ENCODE results near the gene APOBEC3H. TPM values are rescaled to one million over a fixed set of nuclear protein-coding genes. Genes with fewer than 3 reads are reported as not detected.

The APOBEC3H gene
- total and polyA plus RNA-seq, 2 donors: 1.6 to 5.4 TPM

- Histone ChIP-seq H3K4me1 (ENCODE audit: control insufficient read depth in 2 of 2, insufficient read depth in 2 of 2, low read length in 2 of 2) (peaks cover 24 to 66% of the 10 kb centered on the region in 2 donors), H3K4me3 (ENCODE audit: low read length in 2 of 2) (no peak overlapping the region), H3K9me3 (ENCODE audit: control insufficient read depth in 2 of 2, insufficient read depth in 1 of 2, low read length in 1 of 2) (peaks cover 0 to 5% of the 10 kb centered on the region in 2 donors), H3K27ac (ENCODE audit: low read depth in 1 of 2, low read length in 1 of 2) (peak overlapping the region; percentile 20 to 60), H3K36me3 (ENCODE audit: control insufficient read depth in 2 of 2, insufficient read depth in 2 of 2, low read length in 1 of 2) (peaks cover 3 to 16% of the 10 kb centered on the region in 2 donors), H3K27me3 (ENCODE audit: control insufficient read depth in 2 of 2, insufficient read depth in 1 of 2, low read length in 1 of 2) (peaks cover 9 to 21% of the 10 kb centered on the region in 2 donors)
- DNase-seq (ENCODE audit: low read depth in 6 of 9, low spot score in 9 of 9): peak in 1 of 9 donors; percentile 46
- 91% methylated on average over 9 of the region's 9 CpGs for WGBS
These were observed 51.9 kb downstream of the APOBEC3H start for GRCh38 chr22:39148727-39149535.

DNA sequence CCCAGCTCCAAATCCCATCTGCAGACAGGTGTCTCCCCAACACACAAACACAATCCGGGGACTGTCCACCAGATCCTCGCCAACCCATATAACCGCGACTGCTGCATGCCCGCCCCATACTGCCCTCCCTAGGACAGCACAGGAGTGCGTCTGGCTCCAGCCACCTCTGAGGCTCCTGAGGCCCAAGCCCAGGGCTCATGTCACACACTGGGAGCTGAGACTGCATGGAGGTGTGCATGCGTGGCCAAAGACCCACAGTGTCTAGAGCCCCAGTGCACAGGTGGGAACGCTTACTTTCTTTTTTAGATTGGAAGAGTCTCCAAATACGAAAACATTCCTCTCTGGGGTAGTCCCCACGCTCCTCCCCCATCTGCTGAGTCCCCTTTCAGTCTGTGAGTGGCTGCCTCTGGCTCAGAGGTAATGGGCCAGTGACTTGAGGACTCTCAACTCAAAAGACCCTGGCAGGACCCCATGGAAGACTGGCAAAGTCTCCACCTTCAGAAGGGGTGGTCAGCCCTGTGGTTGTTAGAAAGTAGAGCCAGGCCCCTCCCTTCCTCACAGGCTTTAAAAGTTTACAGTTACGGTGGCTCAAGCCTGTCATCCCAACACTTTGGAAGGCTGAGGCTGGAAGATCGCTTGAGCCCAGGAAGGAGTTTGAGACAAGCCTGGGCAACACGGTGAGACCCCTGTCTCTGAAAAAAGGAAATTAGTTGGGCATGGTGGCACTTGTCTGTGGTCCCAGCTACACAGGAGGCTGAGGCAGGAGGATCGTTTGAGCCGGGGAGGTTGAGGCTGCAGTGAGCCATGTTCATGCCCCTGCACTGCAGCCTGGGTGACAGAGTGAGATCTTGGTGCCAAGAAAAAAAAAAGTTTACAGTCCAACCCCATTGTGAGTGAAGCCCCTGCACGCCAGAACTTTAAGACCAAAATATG, 53.1 kb downstream of the APOBEC3H start:
- DNase-seq (ENCODE audit: low read depth in 6 of 9, low spot score in 9 of 9): no peak
- H3K27ac ChIP-seq (ENCODE audit: low read depth in 1 of 2, low read length in 1 of 2): peak overlapping the region; percentile 37 to 60

GRCh38 chr22:39150848-39151215, 53.8 kb downstream of the APOBEC3H start:
- no peak overlapping the region for H3K4me3 ChIP-seq (ENCODE audit: low read length in 2 of 2)
- H3K36me3 ChIP-seq (ENCODE audit: control insufficient read depth in 2 of 2, insufficient read depth in 2 of 2, low read length in 1 of 2): peaks cover 3 to 16% of the 10 kb centered on the region in 2 donors
- peaks cover 19 to 32% of the 10 kb centered on the region in 2 donors for H3K27me3 ChIP-seq (ENCODE audit: control insufficient read depth in 2 of 2, insufficient read depth in 1 of 2, low read length in 1 of 2)
- H3K27ac ChIP-seq (ENCODE audit: low read depth in 1 of 2, low read length in 1 of 2): peak overlapping the region in 1 of 2 donors; percentile 4
- H3K9me3 ChIP-seq (ENCODE audit: control insufficient read depth in 2 of 2, insufficient read depth in 1 of 2, low read length in 1 of 2): peaks cover 0 to 5% of the 10 kb centered on the region in 2 donors
- 97% methylated on average over 6 of the region's 6 CpGs for WGBS
- H3K4me1 ChIP-seq (ENCODE audit: control insufficient read depth in 2 of 2, insufficient read depth in 2 of 2, low read length in 2 of 2): peaks cover 22 to 54% of the 10 kb centered on the region in 2 donors
- no peak for DNase-seq (ENCODE audit: low read depth in 6 of 9, low spot score in 9 of 9)

More for the DNA sequence above, 53.1 kb downstream of the APOBEC3H start:
- Histone ChIP-seq H3K36me3 (ENCODE audit: control insufficient read depth in 2 of 2, insufficient read depth in 2 of 2, low read length in 1 of 2) (peaks cover 3 to 16% of the 10 kb centered on the region in 2 donors), H3K4me3 (ENCODE audit: low read length in 2 of 2) (no peak overlapping the region), H3K9me3 (ENCODE audit: control insufficient read depth in 2 of 2, insufficient read depth in 1 of 2, low read length in 1 of 2) (peaks cover 0 to 5% of the 10 kb centered on the region in 2 donors), H3K27me3 (ENCODE audit: control insufficient read depth in 2 of 2, insufficient read depth in 1 of 2, low read length in 1 of 2) (peaks cover 16 to 26% of the 10 kb centered on the region in 2 donors), H3K4me1 (ENCODE audit: control insufficient read depth in 2 of 2, insufficient read depth in 2 of 2, low read length in 2 of 2) (peaks cover 22 to 55% of the 10 kb centered on the region in 2 donors)
- 96% methylated on average over 16 of the region's 16 CpGs for WGBS

DNA sequence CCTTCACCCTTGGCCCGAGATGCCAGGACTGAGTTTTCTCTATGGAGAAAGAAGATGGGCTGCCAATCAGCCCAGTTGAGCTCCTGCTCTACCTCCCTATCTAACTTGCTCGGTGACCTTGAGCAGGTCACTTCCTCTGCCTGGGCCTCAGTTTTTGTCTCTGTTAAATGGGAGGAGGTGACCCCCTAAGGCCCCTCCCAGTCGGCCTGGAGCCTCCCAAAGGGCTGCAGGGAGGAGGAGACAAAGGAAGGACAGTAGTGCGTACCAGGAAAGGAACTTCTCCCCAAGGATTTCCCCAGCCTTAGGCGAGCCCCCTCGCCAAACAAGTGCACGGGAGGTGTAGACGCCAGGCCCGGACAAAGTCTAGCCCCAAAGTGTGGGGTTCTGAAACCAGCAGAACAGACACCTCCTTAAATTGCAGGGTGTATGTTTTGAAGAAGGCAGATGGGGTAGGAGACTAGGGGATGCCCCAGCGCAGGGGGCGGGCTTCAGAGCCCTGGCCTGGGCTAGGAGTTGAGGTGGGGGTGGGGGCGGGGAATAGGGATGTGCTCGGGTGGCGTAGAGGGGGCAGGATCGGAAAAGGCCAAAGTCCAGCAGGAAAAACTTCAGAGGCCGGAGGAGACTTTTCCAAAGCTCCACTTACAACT, 54.4 kb downstream of the APOBEC3H start:
- DNase-seq (ENCODE audit: low read depth in 6 of 9, low spot score in 9 of 9): no peak
- Histone ChIP-seq H3K27ac (ENCODE audit: low read depth in 1 of 2, low read length in 1 of 2) (peak overlapping the region; percentile 4 to 78), H3K4me3 (ENCODE audit: low read length in 2 of 2) (peak overlapping the region; percentile 52 to 86), H3K27me3 (ENCODE audit: control insufficient read depth in 2 of 2, insufficient read depth in 1 of 2, low read length in 1 of 2) (peaks cover 19 to 35% of the 10 kb centered on the region in 2 donors), H3K4me1 (ENCODE audit: control insufficient read depth in 2 of 2, insufficient read depth in 2 of 2, low read length in 2 of 2) (peaks cover 16 to 48% of the 10 kb centered on the region in 2 donors), H3K36me3 (ENCODE audit: control insufficient read depth in 2 of 2, insufficient read depth in 2 of 2, low read length in 1 of 2) (peaks cover 3 to 16% of the 10 kb centered on the region in 2 donors), H3K9me3 (ENCODE audit: control insufficient read depth in 2 of 2, insufficient read depth in 1 of 2, low read length in 1 of 2) (peaks cover 0 to 5% of the 10 kb centered on the region in 2 donors)
- WGBS: 87% methylated on average over 16 of the region's 16 CpGs

DNA sequence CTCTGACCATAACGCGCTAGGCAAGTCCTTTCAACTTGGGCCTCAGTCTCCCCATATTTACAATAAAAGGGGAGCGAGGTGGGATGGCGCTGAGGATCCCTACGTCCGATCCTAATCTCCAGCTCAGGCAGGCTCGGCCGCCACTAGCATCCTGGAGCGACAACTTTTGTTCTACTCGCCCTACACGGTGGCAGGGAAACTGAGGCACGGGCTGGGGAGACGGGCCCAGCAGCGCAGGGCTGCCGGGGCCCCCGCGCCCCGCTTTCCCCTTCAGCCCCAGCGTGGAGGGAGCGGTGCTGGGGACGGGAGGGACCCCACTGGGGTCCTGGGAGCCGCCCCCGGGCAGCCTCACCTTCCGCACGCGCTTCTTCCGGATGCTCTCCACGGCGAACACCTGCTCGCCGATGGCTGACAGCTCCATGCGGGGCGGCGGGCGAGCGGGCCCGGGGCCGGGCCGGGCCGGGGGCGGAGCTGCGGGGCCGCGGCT, 55.0 kb downstream of the APOBEC3H start:
- Histone ChIP-seq H3K27ac (ENCODE audit: low read depth in 1 of 2, low read length in 1 of 2) (peak overlapping the region; percentile 74 to 78), H3K9me3 (ENCODE audit: control insufficient read depth in 2 of 2, insufficient read depth in 1 of 2, low read length in 1 of 2) (peaks cover 0 to 5% of the 10 kb centered on the region in 2 donors), H3K27me3 (ENCODE audit: control insufficient read depth in 2 of 2, insufficient read depth in 1 of 2, low read length in 1 of 2) (peaks cover 19 to 37% of the 10 kb centered on the region in 2 donors), H3K4me3 (ENCODE audit: low read length in 2 of 2) (peak overlapping the region; percentile 52 to 86), H3K36me3 (ENCODE audit: control insufficient read depth in 2 of 2, insufficient read depth in 2 of 2, low read length in 1 of 2) (peaks cover 3 to 16% of the 10 kb centered on the region in 2 donors), H3K4me1 (ENCODE audit: control insufficient read depth in 2 of 2, insufficient read depth in 2 of 2, low read length in 2 of 2) (peaks cover 12 to 45% of the 10 kb centered on the region in 2 donors)
- 16% methylated on average over 44 of the region's 44 CpGs for WGBS
- no peak for DNase-seq (ENCODE audit: low read depth in 6 of 9, low spot score in 9 of 9)

DNA sequence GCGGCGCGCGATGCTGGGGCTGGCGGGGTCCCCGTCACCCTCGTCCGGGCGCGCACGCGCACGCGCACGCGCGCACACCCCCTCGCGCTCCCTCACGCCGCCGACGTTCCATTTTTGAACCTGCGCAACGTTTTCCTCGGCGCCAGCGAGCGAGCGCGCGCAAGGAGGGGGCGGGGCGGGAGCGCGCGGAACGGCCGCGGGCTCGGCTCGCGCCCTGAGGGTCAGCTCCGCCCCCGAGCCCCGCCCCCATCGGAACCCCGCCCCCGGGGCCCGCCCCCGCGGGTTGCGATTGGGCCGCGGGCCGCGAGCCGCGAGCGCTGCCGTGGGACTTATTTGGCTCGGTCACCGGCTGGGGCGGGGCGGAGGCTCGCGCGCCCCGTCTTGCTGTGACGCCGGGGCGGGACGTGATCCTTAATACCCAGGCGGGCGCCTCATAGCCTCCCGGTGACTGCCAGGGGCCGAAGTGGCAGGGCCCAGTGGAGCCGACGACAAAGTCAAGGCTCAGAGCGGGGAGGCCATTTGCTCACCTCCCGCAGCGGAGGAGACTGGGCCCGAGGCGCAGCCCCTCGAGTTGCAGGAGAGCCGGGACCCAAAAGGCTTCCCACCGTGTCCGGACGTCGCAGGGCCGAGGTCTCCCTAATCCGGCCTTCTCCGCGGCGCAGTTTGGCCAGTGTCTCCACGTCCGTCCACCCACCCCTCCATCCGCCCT, 55.6 kb downstream of the APOBEC3H start, which contains the start of gene CBX7:
CBX7 (minus strand) TSS at position 170 of the 709 bp plus-strand sequence. CDS start 236 bp downstream, outside the sequence.
- Histone ChIP-seq H3K27me3 (ENCODE audit: control insufficient read depth in 2 of 2, insufficient read depth in 1 of 2, low read length in 1 of 2) (peaks cover 19 to 38% of the 10 kb centered on the region in 2 donors), H3K4me3 (ENCODE audit: low read length in 2 of 2) (peak within 1 kb of the TSS; percentile 68 to 86), H3K27ac (ENCODE audit: low read depth in 1 of 2, low read length in 1 of 2) (peak within 1 kb of the TSS; percentile 74 to 87), H3K36me3 (ENCODE audit: control insufficient read depth in 2 of 2, insufficient read depth in 2 of 2, low read length in 1 of 2) (peaks cover 3 to 16% of the 10 kb centered on the region in 2 donors), H3K4me1 (ENCODE audit: control insufficient read depth in 2 of 2, insufficient read depth in 2 of 2, low read length in 2 of 2) (peaks cover 12 to 45% of the 10 kb centered on the region in 2 donors), H3K9me3 (ENCODE audit: control insufficient read depth in 2 of 2, insufficient read depth in 1 of 2, low read length in 1 of 2) (peaks cover 0 to 5% of the 10 kb centered on the region in 2 donors)
- WGBS: under 1% methylated on average over 98 of the region's 98 CpGs
- peak; percentile 67 to 93 (median 86) for DNase-seq (ENCODE audit: low read depth in 6 of 9, low spot score in 9 of 9)

- peak overlapping the region in 1 of 2 donors; percentile 87 for H3K27ac ChIP-seq (ENCODE audit: low read depth in 1 of 2, low read length in 1 of 2)
- DNase-seq (ENCODE audit: low read depth in 6 of 9, low spot score in 9 of 9): no peak
- H3K4me1 ChIP-seq (ENCODE audit: control insufficient read depth in 2 of 2, insufficient read depth in 2 of 2, low read length in 2 of 2): peaks cover 12 to 44% of the 10 kb centered on the region in 2 donors
- WGBS: 2% methylated on average over 43 of the region's 43 CpGs
- peak overlapping the region; percentile 68 to 86 for H3K4me3 ChIP-seq (ENCODE audit: low read length in 2 of 2)
- peaks cover 3 to 13% of the 10 kb centered on the region in 2 donors for H3K36me3 ChIP-seq (ENCODE audit: control insufficient read depth in 2 of 2, insufficient read depth in 2 of 2, low read length in 1 of 2)
- H3K27me3 ChIP-seq (ENCODE audit: control insufficient read depth in 2 of 2, insufficient read depth in 1 of 2, low read length in 1 of 2): peaks cover 19 to 41% of the 10 kb centered on the region in 2 donors
- peaks cover 0 to 5% of the 10 kb centered on the region in 2 donors for H3K9me3 ChIP-seq (ENCODE audit: control insufficient read depth in 2 of 2, insufficient read depth in 1 of 2, low read length in 1 of 2)
These were observed 56.2 kb downstream of the APOBEC3H start for GRCh38 chr22:39153220-39153717.
